Suprapubic skin (tissue), 4 donors: Measurements from ENCODE around the gene SCAPER. TPM values are rescaled to one million over a fixed set of nuclear protein-coding genes. Genes with fewer than 3 reads are reported as not detected.

ENCODE experiments used
- DNase-seq, 2 donors: peaks; one replicate each; pipeline ENCODE4 v3.0.0-alpha.2; 2019; ENCODE audit warnings: low spot score in 2 of 2
- H3K27ac ChIP-seq: fragments of 200-600 bp; sonication (generic); one replicate; pipeline ENCODE4 v1.5.1; 2019
- H3K27me3 ChIP-seq: fragments of 200-600 bp; sonication (generic); one replicate; pipeline ENCODE4 v1.5.1; 2019
- H3K36me3 ChIP-seq: fragments of 200-600 bp; sonication (generic); one replicate; pipeline ENCODE4 v1.5.1; 2019
- H3K4me1 ChIP-seq: fragments of 200-600 bp; sonication (generic); one replicate; pipeline ENCODE4 v1.5.1; 2019
- H3K4me3 ChIP-seq: fragments of 200-600 bp; sonication (generic); one replicate; pipeline ENCODE4 v1.5.1; 2019; ENCODE audit warnings: mild to moderate bottlenecking
- H3K9me3 ChIP-seq: fragments of 200-600 bp; sonication (generic); one replicate; pipeline ENCODE4 v1.5.1; 2019
- EP300 ChIP-seq: sonication (generic); formaldehyde crosslinking; IDR thresholded peaks from one replicate; pipeline ENCODE4 v1.6.1; 2017; ENCODE audit warnings: antibody characterized with exemption
- POLR2A ChIP-seq, 2 donors: fragments of 450-650 bp; IDR thresholded peaks; one replicate each; pipeline ENCODE4 v1.6.1; 2017; ENCODE audit warnings: antibody characterized with exemption in 2 of 2, mild to moderate bottlenecking in 2 of 2, moderate library complexity in 2 of 2
- POLR2AphosphoS5 ChIP-seq, 3 donors: sonication (generic); formaldehyde crosslinking; IDR thresholded peaks; one replicate each; pipeline ENCODE4 v1.6.1; 2017; ENCODE audit warnings: antibody characterized with exemption in 3 of 3
- WGBS: methylation state at CpG from one replicate; pipeline ENCODE4 v1.1.5; 2018; 5-methylcytosine and 5-hydroxymethylcytosine counted together
- total RNA-seq, 4 donors: library from RNA; depleted of rRNA; stranded (reverse); fragments of >200 nt; gene quantifications; one replicate each; pipeline ENCODE4 v1.1.0, GENCODE V29; 2016
- TF ChIP-seq, protein P1 (sequence below), 2 donors: fragments of 200-600 bp in 1 of 2; fragments of 450-650 bp in 1 of 2; sonication (generic) in 1 of 2; IDR thresholded peaks; one replicate each; pipeline ENCODE4 v1.5.1; 2016 to 2019; ENCODE audit warnings: antibody characterized with exemption in 2 of 2, mild to moderate bottlenecking in 1 of 2, moderate library complexity in 1 of 2

Gene SCAPER
- total RNA-seq, 4 donors from 2014 or later: 26.3 to 61.4 (median 37.3) TPM

DNA sequence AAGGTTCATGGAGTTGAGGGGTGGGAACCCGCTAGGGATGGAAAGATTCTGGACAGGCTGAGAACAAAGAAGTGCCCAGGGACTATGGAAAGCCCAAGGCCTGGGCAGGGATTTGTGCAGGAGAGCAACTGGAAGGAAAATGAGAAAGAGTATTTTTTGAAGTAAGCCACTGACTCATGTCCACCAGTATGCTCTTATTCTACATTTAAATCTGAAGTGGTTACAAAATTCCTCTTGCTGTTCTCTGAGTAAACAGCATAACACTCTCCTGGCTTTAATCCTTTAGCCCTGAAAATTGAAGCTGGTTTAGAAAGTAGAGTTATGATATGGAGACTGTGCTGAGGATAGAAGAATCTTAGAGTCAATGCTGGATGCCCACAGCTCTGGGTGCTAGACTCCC lies 403.4 kb downstream of the SCAPER start:
- WGBS: 94% methylated on average over 1 of the region's 1 CpG
- TF ChIP-seq, protein P1, sequence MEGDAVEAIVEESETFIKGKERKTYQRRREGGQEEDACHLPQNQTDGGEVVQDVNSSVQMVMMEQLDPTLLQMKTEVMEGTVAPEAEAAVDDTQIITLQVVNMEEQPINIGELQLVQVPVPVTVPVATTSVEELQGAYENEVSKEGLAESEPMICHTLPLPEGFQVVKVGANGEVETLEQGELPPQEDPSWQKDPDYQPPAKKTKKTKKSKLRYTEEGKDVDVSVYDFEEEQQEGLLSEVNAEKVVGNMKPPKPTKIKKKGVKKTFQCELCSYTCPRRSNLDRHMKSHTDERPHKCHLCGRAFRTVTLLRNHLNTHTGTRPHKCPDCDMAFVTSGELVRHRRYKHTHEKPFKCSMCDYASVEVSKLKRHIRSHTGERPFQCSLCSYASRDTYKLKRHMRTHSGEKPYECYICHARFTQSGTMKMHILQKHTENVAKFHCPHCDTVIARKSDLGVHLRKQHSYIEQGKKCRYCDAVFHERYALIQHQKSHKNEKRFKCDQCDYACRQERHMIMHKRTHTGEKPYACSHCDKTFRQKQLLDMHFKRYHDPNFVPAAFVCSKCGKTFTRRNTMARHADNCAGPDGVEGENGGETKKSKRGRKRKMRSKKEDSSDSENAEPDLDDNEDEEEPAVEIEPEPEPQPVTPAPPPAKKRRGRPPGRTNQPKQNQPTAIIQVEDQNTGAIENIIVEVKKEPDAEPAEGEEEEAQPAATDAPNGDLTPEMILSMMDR (IDR thresholded peaks at IDR 0.05): no peak
- TF ChIP-seq EP300 (no peak), POLR2A (IDR thresholded peaks at IDR 0.05) (no peak), POLR2AphosphoS5 (IDR thresholded peaks at IDR 0.05) (no peak)
- no peaks in the 10 kb centered on the region for H3K4me1 ChIP-seq
- no peak overlapping the region for H3K27ac ChIP-seq
- H3K27me3 ChIP-seq: no peaks in the 10 kb centered on the region
- no peak for DNase-seq
- no peaks in the 10 kb centered on the region for H3K9me3 ChIP-seq
- H3K36me3 ChIP-seq: peaks cover 9% of the 10 kb centered on the region
- H3K4me3 ChIP-seq: no peak overlapping the region

DNA sequence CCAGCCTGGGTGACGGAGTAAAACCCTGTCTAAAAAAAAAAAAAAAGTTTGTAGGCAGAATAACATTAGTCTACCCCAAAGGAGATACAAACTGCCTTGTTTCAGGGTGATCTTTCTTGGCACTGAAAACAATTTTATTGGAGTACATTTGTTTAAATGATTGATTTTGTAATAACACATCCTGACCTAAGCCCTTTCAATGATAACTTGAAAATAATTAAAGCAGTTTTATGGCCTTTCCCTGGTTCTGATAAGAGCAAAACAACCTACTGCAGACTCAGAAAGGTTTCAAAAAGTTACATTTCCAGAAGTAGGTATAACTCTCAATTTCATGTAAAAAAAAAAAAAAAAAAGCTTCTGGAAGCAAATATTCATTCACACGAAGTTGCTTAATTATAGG lies 404.1 kb downstream of the SCAPER start:
- no peaks in the 10 kb centered on the region for H3K9me3 ChIP-seq
- no peaks in the 10 kb centered on the region for H3K4me1 ChIP-seq
- DNase-seq: no peak
- H3K4me3 ChIP-seq: no peak overlapping the region
- TF ChIP-seq POLR2A (IDR thresholded peaks at IDR 0.05) (no peak), EP300 (no peak), POLR2AphosphoS5 (IDR thresholded peaks at IDR 0.05) (no peak)
- TF ChIP-seq, protein P1 (IDR thresholded peaks at IDR 0.05): no peak
- H3K27ac ChIP-seq: no peak overlapping the region
- 85% methylated on average over 2 of the region's 2 CpGs for WGBS
- peaks cover 9% of the 10 kb centered on the region for H3K36me3 ChIP-seq
- no peaks in the 10 kb centered on the region for H3K27me3 ChIP-seq

DNA sequence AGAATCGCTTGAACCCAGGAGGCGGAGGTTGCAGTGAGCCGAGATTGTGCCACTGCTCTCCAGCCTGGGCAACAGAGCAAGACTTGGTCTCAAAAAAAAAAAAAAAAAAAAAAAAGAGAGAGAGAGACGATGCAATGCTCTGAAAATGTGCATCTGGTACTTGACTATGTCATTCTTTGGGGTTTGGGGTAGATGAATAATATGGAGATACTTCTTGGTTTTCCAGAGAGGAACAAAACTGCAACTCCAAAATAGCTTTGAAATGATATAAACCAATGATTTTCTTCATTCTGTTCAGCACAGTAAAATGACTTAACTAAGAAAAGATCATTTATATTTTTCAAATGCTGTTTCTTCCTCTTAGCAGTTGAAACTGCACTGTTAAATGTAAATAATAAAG lies 409.7 kb downstream of the SCAPER start:
- TF ChIP-seq POLR2A (IDR thresholded peaks at IDR 0.05): no peak
- TF ChIP-seq POLR2AphosphoS5 (IDR thresholded peaks at IDR 0.05): no peak
- no peak for DNase-seq
- 92% methylated on average over 4 of the region's 4 CpGs for WGBS
- no peaks in the 10 kb centered on the region for H3K4me1 ChIP-seq
- no peaks in the 10 kb centered on the region for H3K36me3 ChIP-seq
- H3K27me3 ChIP-seq: no peaks in the 10 kb centered on the region
- H3K9me3 ChIP-seq: no peaks in the 10 kb centered on the region
- H3K4me3 ChIP-seq: no peak overlapping the region
- no peak overlapping the region for H3K27ac ChIP-seq

DNA sequence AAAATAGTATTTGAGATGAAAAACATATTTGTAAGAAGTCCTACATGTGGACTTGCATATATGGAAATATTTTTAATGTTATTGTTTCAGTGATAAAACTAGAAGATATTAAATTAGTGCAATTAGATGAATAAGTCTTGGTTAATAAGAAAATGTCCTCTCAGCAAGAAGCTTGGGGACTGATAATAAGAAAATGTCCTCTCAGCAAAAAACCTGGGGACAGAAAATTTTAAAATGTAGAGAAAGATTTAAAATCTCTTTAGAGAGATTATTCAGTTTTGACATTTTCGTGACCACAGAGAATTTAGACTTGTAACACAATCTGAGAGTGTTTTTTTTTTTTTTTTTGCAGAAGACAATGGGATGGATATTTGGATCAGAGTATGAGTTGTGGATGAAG lies 412.6 kb downstream of the SCAPER start:
- H3K27me3 ChIP-seq: no peaks in the 10 kb centered on the region
- no peak for DNase-seq
- no peaks in the 10 kb centered on the region for H3K36me3 ChIP-seq
- 88% methylated on average over 1 of the region's 1 CpG for WGBS
- H3K4me3 ChIP-seq: no peak overlapping the region
- TF ChIP-seq EP300 (no peak), POLR2A (IDR thresholded peaks at IDR 0.05) (no peak), POLR2AphosphoS5 (IDR thresholded peaks at IDR 0.05) (no peak)
- TF ChIP-seq, protein P1 (IDR thresholded peaks at IDR 0.05): no peak
- no peaks in the 10 kb centered on the region for H3K4me1 ChIP-seq
- no peaks in the 10 kb centered on the region for H3K9me3 ChIP-seq
- no peak overlapping the region for H3K27ac ChIP-seq

DNA sequence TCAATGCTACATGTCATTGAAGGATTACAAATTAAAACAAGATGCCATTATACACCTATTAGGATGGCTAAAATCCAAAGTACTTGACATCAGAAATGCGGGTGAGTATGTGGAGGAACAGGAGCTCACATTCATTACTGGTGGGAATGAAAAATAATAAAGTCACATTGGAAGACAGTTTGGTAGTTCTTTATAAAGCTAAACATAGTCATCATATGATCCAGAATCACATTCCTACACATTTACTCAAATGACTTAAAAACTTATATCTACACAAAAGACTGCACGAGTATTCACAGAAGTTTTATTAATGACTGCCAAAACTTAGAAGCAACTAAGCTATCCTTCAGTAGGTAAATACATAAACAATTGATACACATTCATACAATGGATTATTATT lies 421.4 kb downstream of the SCAPER start:
- no peak overlapping the region for H3K4me3 ChIP-seq
- no peak overlapping the region for H3K27ac ChIP-seq
- peaks cover 3% of the 10 kb centered on the region for H3K9me3 ChIP-seq
- WGBS: 98% methylated on average over 2 of the region's 2 CpGs
- H3K27me3 ChIP-seq: no peaks in the 10 kb centered on the region
- H3K36me3 ChIP-seq: no peaks in the 10 kb centered on the region
- DNase-seq: no peak
- TF ChIP-seq EP300 (no peak), POLR2A (IDR thresholded peaks at IDR 0.05) (no peak), POLR2AphosphoS5 (IDR thresholded peaks at IDR 0.05) (no peak)
- TF ChIP-seq, protein P1 (IDR thresholded peaks at IDR 0.05): no peak
- H3K4me1 ChIP-seq: no peaks in the 10 kb centered on the region

DNA sequence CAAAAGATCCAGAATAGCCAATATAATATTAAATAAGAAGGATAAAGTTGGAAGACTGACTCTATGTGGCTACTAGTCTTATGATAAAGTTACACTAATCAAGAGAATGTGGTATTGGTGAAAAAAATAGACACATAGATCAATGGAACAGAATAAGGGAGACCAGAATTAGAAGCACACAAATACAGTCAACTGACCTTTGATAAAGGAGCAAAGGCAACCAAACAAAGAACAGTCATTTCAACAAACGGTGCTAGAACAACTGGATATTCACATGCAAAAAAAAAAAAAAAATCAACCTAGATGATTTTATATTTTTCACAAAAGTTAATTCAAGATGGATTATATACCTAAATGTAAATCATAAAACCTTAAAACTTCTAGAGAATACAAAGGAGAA lies 422.1 kb downstream of the SCAPER start:
- no peaks in the 10 kb centered on the region for H3K4me1 ChIP-seq
- 97% methylated on average over 1 of the region's 1 CpG for WGBS
- no peak for DNase-seq

More for the DNA sequence above, 422.1 kb downstream of the SCAPER start:
- Histone ChIP-seq H3K27me3 (no peaks in the 10 kb centered on the region), H3K36me3 (no peaks in the 10 kb centered on the region), H3K4me3 (no peak overlapping the region), H3K9me3 (peaks cover 3% of the 10 kb centered on the region), H3K27ac (no peak overlapping the region)
- TF ChIP-seq, protein P1 (IDR thresholded peaks at IDR 0.05): no peak
- no peak for TF ChIP-seq POLR2A (IDR thresholded peaks at IDR 0.05)
- no peak for TF ChIP-seq POLR2AphosphoS5 (IDR thresholded peaks at IDR 0.05)
- no peak for TF ChIP-seq EP300
